Prostate gland (tissue), 2 donors: ENCODE measurements around the gene SLC6A7.

Experiments used
- POLR2A ChIP-seq: fragments of 450-650 bp; IDR thresholded peaks from one replicate; pipeline ENCODE4 v1.6.1; 2016; ENCODE audit warnings: antibody characterized with exemption, mild to moderate bottlenecking
- POLR2AphosphoS5 ChIP-seq: sonication (generic); formaldehyde crosslinking; IDR thresholded peaks from one replicate; pipeline ENCODE4 v1.6.1; 2017; ENCODE audit warnings: antibody characterized with exemption
- TF ChIP-seq, protein P1 (sequence below), 4 experiments: fragments of 200-600 bp in 2 of 4; fragments of 450-650 bp in 2 of 4; sonication (generic) in 2 of 4; IDR thresholded peaks; 1 replicate in 3 of 4; 2 replicates in 1 of 4; pipeline ENCODE4 v1.5.1; 2016 to 2019; ENCODE audit warnings: antibody characterized with exemption in 4 of 4, mild to moderate bottlenecking in 2 of 4, moderate library complexity in 2 of 4

DNA sequence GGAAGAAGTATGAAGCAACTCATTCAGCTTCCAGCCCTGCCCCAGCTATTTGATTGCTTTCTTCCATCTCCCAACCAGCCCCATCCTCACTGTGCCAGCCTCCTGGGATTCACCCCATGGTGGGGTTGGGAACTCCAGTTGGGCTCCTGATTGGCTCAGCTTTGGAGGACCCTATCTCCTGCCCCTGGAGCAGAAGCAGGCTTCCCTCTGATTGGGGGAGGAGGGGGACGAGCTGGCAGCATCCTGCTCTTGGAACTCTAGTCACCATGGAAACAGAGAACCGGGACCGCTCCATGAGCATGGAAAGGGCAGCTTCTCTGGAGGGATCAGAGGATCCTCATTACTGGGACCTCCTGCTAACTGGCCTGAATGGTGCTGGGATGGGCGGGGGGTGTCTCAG, 2.6 kb downstream of the SLC6A7 start:
- TF ChIP-seq POLR2A: no peak
- TF ChIP-seq, protein P1, sequence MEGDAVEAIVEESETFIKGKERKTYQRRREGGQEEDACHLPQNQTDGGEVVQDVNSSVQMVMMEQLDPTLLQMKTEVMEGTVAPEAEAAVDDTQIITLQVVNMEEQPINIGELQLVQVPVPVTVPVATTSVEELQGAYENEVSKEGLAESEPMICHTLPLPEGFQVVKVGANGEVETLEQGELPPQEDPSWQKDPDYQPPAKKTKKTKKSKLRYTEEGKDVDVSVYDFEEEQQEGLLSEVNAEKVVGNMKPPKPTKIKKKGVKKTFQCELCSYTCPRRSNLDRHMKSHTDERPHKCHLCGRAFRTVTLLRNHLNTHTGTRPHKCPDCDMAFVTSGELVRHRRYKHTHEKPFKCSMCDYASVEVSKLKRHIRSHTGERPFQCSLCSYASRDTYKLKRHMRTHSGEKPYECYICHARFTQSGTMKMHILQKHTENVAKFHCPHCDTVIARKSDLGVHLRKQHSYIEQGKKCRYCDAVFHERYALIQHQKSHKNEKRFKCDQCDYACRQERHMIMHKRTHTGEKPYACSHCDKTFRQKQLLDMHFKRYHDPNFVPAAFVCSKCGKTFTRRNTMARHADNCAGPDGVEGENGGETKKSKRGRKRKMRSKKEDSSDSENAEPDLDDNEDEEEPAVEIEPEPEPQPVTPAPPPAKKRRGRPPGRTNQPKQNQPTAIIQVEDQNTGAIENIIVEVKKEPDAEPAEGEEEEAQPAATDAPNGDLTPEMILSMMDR (IDR thresholded peaks at IDR 0.05): no peak
- TF ChIP-seq POLR2AphosphoS5: no peak
